Peyer's patch (tissue), 4 donors: ENCODE data around the gene TRIO.

Source experiments
- POLR2A ChIP-seq, 2 donors: fragments of 450-650 bp; IDR thresholded peaks; one replicate each; pipeline ENCODE4 v1.5.1; 2017; ENCODE audit warnings: antibody characterized with exemption in 2 of 2, mild to moderate bottlenecking in 2 of 2, moderate library complexity in 2 of 2
- TF ChIP-seq, protein P1 (sequence below), 6 experiments: fragments of 450-650 bp in 4 of 6; fragments of 200-600 bp in 2 of 6; sonication (generic) in 1 of 6; IDR thresholded peaks; one replicate each; pipeline ENCODE4 v1.5.1; 2017 to 2019; ENCODE audit warnings: antibody characterized with exemption in 6 of 6, mild to moderate bottlenecking in 3 of 6, moderate library complexity in 1 of 6

GRCh38 chr5:14516901-14517300 lies 373.8 kb downstream of the TRIO start:
- TF ChIP-seq POLR2A (IDR thresholded peaks at IDR 0.05): no peak
- TF ChIP-seq, protein P1, sequence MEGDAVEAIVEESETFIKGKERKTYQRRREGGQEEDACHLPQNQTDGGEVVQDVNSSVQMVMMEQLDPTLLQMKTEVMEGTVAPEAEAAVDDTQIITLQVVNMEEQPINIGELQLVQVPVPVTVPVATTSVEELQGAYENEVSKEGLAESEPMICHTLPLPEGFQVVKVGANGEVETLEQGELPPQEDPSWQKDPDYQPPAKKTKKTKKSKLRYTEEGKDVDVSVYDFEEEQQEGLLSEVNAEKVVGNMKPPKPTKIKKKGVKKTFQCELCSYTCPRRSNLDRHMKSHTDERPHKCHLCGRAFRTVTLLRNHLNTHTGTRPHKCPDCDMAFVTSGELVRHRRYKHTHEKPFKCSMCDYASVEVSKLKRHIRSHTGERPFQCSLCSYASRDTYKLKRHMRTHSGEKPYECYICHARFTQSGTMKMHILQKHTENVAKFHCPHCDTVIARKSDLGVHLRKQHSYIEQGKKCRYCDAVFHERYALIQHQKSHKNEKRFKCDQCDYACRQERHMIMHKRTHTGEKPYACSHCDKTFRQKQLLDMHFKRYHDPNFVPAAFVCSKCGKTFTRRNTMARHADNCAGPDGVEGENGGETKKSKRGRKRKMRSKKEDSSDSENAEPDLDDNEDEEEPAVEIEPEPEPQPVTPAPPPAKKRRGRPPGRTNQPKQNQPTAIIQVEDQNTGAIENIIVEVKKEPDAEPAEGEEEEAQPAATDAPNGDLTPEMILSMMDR (IDR thresholded peaks at IDR 0.05): no peak
